Activated CD8-positive, alpha-beta memory T cell treated with anti-CD3 and anti-CD28 coated beads, Interleukin-2, amount 50 U/mL, for 48 hours (primary cell): ENCODE data around the gene TAS2R40.
"Not testable (repeated sequence)": the region's sequence is repeated elsewhere in the genome, so short reads cannot be mapped to it uniquely, and the experiment has no call there.

Experiments used
- DNase-seq: peaks from one replicate; pipeline ENCODE4 v3.0.0-alpha.2; 2020

The TAS2R40 gene

GRCh38 chr7:143252006-143252405 is 30.2 kb downstream of the TAS2R40 start:
- no peak for DNase-seq

DNA sequence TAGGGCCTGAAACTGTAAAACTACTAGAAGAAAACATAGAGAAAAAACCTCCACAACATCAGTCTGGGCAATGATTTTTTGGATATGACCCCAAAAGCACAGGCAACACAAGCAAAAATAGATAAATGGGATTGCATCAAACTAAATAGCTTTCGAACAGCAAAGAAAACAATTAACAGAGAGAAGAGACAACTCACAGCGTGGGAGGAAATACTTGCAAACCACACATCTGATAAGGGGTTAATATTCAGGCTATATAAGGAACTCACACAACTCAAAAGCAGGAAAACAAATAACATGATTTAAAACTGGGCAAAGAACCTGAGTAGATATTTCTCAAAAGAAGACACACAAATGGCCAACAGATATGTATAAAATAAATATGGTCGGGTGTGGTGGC is 33.7 kb downstream of the TAS2R40 start:
- DNase-seq = no peak

DNA sequence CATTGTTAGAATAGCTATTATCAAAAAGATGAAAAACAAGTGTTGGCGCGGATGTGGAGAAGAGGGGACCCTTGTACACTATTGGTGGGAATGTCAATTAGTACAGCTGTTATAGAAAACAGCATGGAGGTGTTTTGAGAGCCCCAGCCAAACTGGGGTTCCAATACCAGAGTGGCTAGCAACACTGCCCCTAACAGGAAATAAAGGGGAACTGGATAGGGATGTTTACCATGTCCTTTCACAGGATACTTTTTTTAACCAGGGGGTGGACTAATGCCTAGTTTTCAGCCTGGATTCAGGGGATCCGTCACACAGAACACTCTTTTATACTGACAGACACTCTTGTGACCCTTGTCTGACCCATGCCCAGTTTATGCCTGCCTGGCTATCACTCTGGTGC is 34.5 kb downstream of the TAS2R40 start:
- DNase-seq = no peak

GRCh38 chr7:143256932-143257331 is 35.1 kb downstream of the TAS2R40 start:
- no peak for DNase-seq

- DNase-seq = no peak
Measured at GRCh38 chr7:143257501-143257900, 35.7 kb downstream of the TAS2R40 start.

DNA sequence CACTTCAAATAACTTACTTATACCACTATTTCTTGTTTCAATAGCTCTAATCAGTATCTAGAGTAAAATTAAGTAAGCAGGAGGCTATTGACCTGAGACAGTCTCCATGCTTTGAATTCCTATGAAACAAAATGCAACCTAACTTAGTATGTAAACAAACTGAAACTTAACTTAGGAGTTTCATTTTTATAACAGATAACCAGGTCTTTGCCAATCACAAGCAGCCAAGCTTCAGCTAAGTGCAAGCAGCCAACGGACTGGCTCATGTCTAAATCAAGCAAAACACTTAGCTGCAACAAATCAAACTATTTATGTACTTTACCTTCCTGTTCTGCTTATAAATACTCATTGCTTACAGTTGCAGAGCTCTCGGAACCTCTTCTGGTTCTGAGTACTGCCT is 37.0 kb downstream of the TAS2R40 start:
- DNase-seq = no peak

GRCh38 chr7:143259765-143260164 is 37.9 kb downstream of the TAS2R40 start:
- no peak for DNase-seq

DNA sequence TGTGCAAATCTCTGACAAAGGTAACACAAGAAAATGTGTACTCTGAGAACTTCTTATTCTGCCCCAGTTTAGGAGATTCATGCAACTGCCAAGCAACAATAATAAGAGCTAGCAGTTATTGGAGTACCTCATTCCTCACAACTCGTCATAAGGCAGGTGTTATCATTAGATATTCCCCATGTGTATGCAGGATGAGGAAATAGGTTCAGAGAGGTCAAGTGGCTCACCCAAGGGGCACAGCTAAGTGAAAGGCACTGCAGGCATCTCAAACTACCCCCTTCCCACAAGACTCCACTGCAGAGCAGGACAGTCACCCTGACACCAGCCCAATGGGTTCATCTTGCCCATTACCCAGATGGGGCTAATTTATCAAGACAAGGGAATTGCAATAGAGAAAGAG is 40.1 kb downstream of the TAS2R40 start:
- DNase-seq = no peak

DNA sequence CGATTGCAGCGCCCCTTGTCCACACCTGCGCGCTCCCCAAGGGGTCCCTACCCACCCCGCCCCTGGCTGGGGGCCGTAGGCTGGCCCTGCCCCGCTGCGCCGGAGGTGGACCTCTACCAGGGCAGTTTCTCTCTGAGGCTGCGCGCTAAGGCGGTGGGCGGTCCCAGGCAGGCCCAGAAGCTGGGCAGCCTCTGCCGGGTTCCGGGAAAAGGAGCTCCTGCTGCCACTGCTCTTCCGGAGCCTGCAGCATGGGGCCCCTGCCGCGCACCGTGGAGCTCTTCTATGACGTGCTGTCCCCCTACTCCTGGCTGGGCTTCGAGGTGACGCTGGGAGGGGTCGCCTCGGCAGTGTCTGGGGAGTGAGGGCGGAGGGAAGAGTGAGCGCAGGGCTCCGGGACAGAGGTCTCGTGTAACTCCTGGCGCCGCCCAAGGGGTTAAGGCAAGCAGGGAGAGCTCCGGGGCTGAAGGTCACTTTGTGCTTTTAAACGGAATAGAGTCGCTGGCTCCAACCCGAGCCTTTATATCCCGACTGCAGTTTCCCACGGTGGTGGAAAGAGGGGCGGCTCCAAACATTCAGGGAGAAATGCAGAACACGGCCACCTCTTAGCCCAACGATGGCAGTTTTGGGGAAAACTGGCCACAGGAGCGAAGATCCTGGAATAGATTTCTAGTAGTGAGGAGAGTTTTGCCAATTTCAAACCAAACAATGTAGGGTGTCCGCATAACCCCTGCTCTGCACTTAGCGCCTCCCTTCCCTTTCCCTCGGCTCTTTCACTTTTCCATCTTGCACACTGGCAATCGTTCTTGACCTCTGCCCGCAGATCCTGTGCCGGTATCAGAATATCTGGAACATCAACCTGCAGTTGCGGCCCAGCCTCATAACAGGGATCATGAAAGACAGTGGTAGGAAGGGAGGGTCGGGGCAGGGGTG is 41.7 kb downstream of the TAS2R40 start, which contains the start of gene GSTK1:
Gene GSTK1 (plus strand): TSS at position 176 of the 930 bp plus-strand sequence. CDS start 73 bp downstream, at position 249.
- DNase-seq = peak; percentile 87

- DNase-seq = not testable (repeated sequence)
Measured at GRCh38 chr7:143264196-143264568, 42.3 kb downstream of the TAS2R40 start.

DNA sequence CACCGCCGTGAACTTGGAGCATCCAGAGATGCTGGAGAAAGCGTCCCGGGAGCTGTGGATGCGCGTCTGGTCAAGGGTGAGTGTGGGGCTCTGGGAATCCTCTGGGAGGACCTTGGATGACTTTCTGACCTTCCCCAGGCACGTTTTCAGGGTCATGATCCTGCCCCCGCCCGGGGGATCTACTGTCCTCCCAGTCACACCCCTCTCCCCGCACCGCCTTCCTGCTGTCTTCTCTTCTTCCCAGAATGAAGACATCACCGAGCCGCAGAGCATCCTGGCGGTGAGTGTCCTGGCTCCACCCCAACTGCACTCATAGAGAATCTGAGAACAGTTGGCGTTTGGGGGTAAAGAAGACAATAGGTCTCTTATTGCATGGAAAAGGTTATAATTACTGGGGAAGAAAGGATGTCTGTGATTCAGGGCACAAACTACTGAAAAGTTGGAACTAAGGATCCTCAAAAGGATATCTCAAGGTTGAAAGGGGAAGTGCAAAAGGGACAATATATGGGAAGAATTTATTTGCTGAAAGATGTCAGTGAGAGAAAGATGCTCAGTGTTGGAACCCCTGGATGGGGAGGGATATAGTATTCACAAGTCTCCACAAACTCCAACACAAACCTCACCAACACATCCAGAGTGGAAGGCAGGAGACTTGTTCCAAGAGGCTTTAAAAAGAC is 43.3 kb downstream of the TAS2R40 start:
- DNase-seq = no peak

- no peak for DNase-seq
Measured at GRCh38 chr7:143269251-143269650, 47.4 kb downstream of the TAS2R40 start.

- no peak for DNase-seq
Measured at GRCh38 chr7:143271240-143271639, 49.4 kb downstream of the TAS2R40 start.
